Measurements from ENCODE around the gene HMOX1. TPM values are rescaled to one million over a fixed set of nuclear protein-coding genes. Genes with fewer than 3 reads are reported as not detected.

HMOX1 gene
- total and polyA plus RNA-seq, 2 of the 8 experiments (the other 6 are each of a cell fraction or from before 2014, with no cell fraction given), result 25.0 to 41.6 TPM

GRCh38 chr22:35343664-35344550 is 37.0 kb upstream of the HMOX1 start:
- no peak overlapping the region for H3K4me3 ChIP-seq (ENCODE audit: extremely low read depth in 1 of 4, insufficient read depth in 2 of 4, low read depth in 3 of 4, low read length in 4 of 4)
- H2BK5ac ChIP-seq (ENCODE audit: low read depth, low read length), result no peak overlapping the region
- DNase-seq (ENCODE audit: low read depth in 1 of 2, low spot score in 2 of 2) (no peak), FAIRE-seq (no peak)
- H3K27ac ChIP-seq (ENCODE audit: low read depth, low read length), result no peak overlapping the region
- H3K23ac ChIP-seq (ENCODE audit: insufficient read length), result no peak overlapping the region
- peaks cover 15% of the 10 kb centered on the region for H3K23me2 ChIP-seq (ENCODE audit: low read depth, low read length)
- H4K91ac ChIP-seq (replicated peaks; ENCODE audit: insufficient read length, low read length), result no peak overlapping the region
- H3K9ac ChIP-seq (replicated peaks in 1 of 4; ENCODE audit: extremely low read depth in 1 of 4, low read depth in 3 of 4, low read length in 3 of 4), result no peak overlapping the region; a peak in 1 of 7 replicates
- no peak overlapping the region for H2BK120ac ChIP-seq (replicated peaks; ENCODE audit: low read depth, low read length)
- no peak overlapping the region for H2BK20ac ChIP-seq (ENCODE audit: low read length)
- peaks cover 1 to 15% of the 10 kb centered on the region in 2 experiments for H4K20me1 ChIP-seq (replicated peaks in 1 of 2; ENCODE audit: control insufficient read depth in 1 of 2, insufficient read depth in 2 of 2, low read length in 2 of 2)
- POLR2A ChIA-PET (ENCODE audit: partially characterized antibody), result interaction anchor here (2.0 kb wide), 1 partner anchor 9 kb away, joined by 7 read pairs; no protein-coding TSS in a partner anchor
- H3K36me3 ChIP-seq (ENCODE audit: control insufficient read depth in 2 of 4, insufficient read depth in 4 of 4, low read length in 3 of 4), result peaks cover 0 to 14% (median 2%) of the 10 kb centered on the region in 4 experiments; a peak in 4 of 8 replicates
- H4K5ac ChIP-seq (ENCODE audit: insufficient read length, low read depth, low read length), result no peak overlapping the region
- H3K14ac ChIP-seq (ENCODE audit: insufficient read length), result no peak overlapping the region
- CTCF ChIA-PET (ENCODE audit: partially characterized antibody), result interaction anchor here (0.5 to 3.4 kb wide), 6 partner anchors 9 to 282 kb away, joined by 3 to 20 read pairs (median 3); no protein-coding TSS in a partner anchor
- no peak overlapping the region for H2BK15ac ChIP-seq (ENCODE audit: low read length)
- WGBS, 2 experiments (ENCODE audit: extremely low coverage in 1 of 2, insufficient coverage in 1 of 2, insufficient read length in 1 of 2, insufficient replicate concordance in 2 of 2, low coverage in 1 of 2, low lambda C conversion rate in 2 of 2, missing lambda C conversion rate in 1 of 2), result 94% methylated on average over 26 of the region's 26 CpGs; no CpG with 5 or more reads in 1 of the 2 experiments
- no peaks in the 10 kb centered on the region for H3K79me1 ChIP-seq (ENCODE audit: low read depth, low read length)
- no peak overlapping the region for H2BK12ac ChIP-seq (ENCODE audit: low read depth, low read length)
- no peaks in the 10 kb centered on the region for H3K9me3 ChIP-seq (ENCODE audit: insufficient read depth in 2 of 2, low read depth in 1 of 2, low read length in 1 of 2)
- H3K56ac ChIP-seq (replicated peaks; ENCODE audit: insufficient read length, low read depth, low read length), result peak overlapping the region; percentile 99
- H3K27me3 ChIP-seq (replicated peaks in 1 of 4; ENCODE audit: control insufficient read depth in 3 of 4, extremely low read depth in 1 of 4, insufficient read depth in 3 of 4, low read length in 3 of 4), result no peaks in the 10 kb centered on the region
- TF ChIP-seq USF2 (IDR thresholded peaks at IDR 0.05; ENCODE audit: low read length) (no peak), ASH2L (IDR thresholded peaks at IDR 0.05; ENCODE audit: low read length) (no peak), TCF12 (IDR thresholded peaks at IDR 0.05; ENCODE audit: low read depth, low read length) (no peak), NANOG (IDR thresholded peaks at IDR 0.05; ENCODE audit: insufficient read depth, low read depth, low read length, poor library complexity, severe bottlenecking) (no peak), ATF3 (IDR thresholded peaks at IDR 0.05; ENCODE audit: insufficient read depth, low read depth, low read length) (no peak), KDM5A (IDR thresholded peaks at IDR 0.05; ENCODE audit: low read length) (no peak), E2F6 (IDR thresholded peaks at IDR 0.05) (no peak), TAF1 (IDR thresholded peaks at IDR 0.05; ENCODE audit: low read depth, low read length) (no peak), HDAC6 (IDR thresholded peaks at IDR 0.05; ENCODE audit: low read depth, low read length) (no peak)
- H2AFZ ChIP-seq (ENCODE audit: low read length), result no peak overlapping the region
- H3K79me2 ChIP-seq (ENCODE audit: control insufficient read depth in 1 of 2, insufficient read depth in 2 of 2, low read length in 2 of 2), result no peaks in the 10 kb centered on the region
- no peak overlapping the region for H4K8ac ChIP-seq (ENCODE audit: extremely low read depth, insufficient read depth, low read length)
- no peak overlapping the region for H3K4ac ChIP-seq (replicated peaks; ENCODE audit: insufficient read length, low read depth, low read length)
- no peak overlapping the region for H3K4me2 ChIP-seq (ENCODE audit: insufficient read depth in 1 of 2, low read depth in 2 of 2, low read length in 2 of 2)
- peak overlapping the region; percentile 68; the same call in 1 of the 2 replicates for H2AK5ac ChIP-seq (ENCODE audit: low read depth, low read length)
- no peak overlapping the region for H3K18ac ChIP-seq (ENCODE audit: extremely low read depth, low read length)
- no peaks in the 10 kb centered on the region for H3K4me1 ChIP-seq (replicated peaks in 1 of 4; ENCODE audit: control insufficient read depth in 3 of 4, insufficient read depth in 4 of 4, low read length in 3 of 4)
